B cell (primary cell): ENCODE measurements around the gene FARSB. TPM values are rescaled to one million over a fixed set of nuclear protein-coding genes. Genes with fewer than 3 reads are reported as not detected.

Source experiments
- ATAC-seq: fragments of 200-7000 bp; cut with Tn5 transposase; one replicate; pipeline ENCODE4 v1.10.0; 2021; ENCODE audit warnings: low read depth, mild to moderate bottlenecking, moderate number of reproducible peaks, moderate library complexity
- CTCF ChIA-PET: fragments of 350-600 bp; sonication (Branson Sonifier 250); formaldehyde crosslinking; loops from one replicate; lab custom pipeline; 2021; ENCODE audit warnings: antibody characterized with exemption, inconsistent platforms; lab: Charles Lee
- POLR2A ChIA-PET: fragments of 350-600 bp; sonication (Branson Sonifier 250); formaldehyde crosslinking; loops from one replicate; lab custom pipeline; 2021; ENCODE audit warnings: antibody characterized with exemption; lab: Charles Lee
- DNase-seq: peaks from one replicate; pipeline ENCODE4 v3.0.0; 2013
- H2AFZ ChIP-seq: 2 replicates; pipeline ENCODE4 v1.6.1; 2012; ENCODE audit warnings: mild to moderate bottlenecking, low read depth, low read length; ENCODE audit not compliant: insufficient read depth, poor library complexity, severe bottlenecking
- H3K27ac ChIP-seq, 2 donors: 1 replicate in 1 of 2; 2 replicates in 1 of 2; pipeline ENCODE4 v1.5.1; 2012 to 2013; ENCODE audit warnings: low read length in 2 of 2, mild to moderate bottlenecking in 2 of 2, moderate library complexity in 1 of 2
- H3K27me3 ChIP-seq, 4 experiments: fragments of 200-600 bp in 1 of 4; sonication (generic) in 1 of 4; replicated peaks in 1 of 4; 1 replicate in 2 of 4; 2 replicates in 2 of 4; pipeline versions ENCODE4 v1.6.1 to v1.7.0; 2013 to 2016; ENCODE audit warnings: low read length in 3 of 4, mild to moderate bottlenecking in 2 of 4, mixed read lengths in 1 of 4, moderate library complexity in 1 of 4; ENCODE audit not compliant: insufficient read depth in 4 of 4, control insufficient read depth in 3 of 4; ENCODE audit errors: control extremely low read depth in 1 of 4
- H3K36me3 ChIP-seq, 2 experiments: replicated peaks in 1 of 2; 1 replicate in 1 of 2; 2 replicates in 1 of 2; pipeline versions ENCODE4 v1.6.1 to v1.7.1; 2013; ENCODE audit warnings: low read length in 1 of 2; ENCODE audit not compliant: insufficient read depth in 2 of 2, control insufficient read depth in 1 of 2; ENCODE audit errors: control extremely low read depth in 1 of 2, extremely low read depth in 1 of 2
- H3K4me1 ChIP-seq, 2 donors: fragments of 200-600 bp in 1 of 2; sonication (generic) in 1 of 2; 1 replicate in 1 of 2; 2 replicates in 1 of 2; pipeline versions ENCODE4 v1.5.1 to v1.6.1; 2013 to 2017; ENCODE audit warnings: low read length in 2 of 2; ENCODE audit not compliant: control insufficient read depth in 2 of 2, insufficient read depth in 2 of 2
- H3K4me2 ChIP-seq: replicated peaks from 2 replicates; pipeline ENCODE3; 2012; ENCODE audit warnings: mild to moderate bottlenecking, low read depth, low read length; ENCODE audit not compliant: poor library complexity, severe bottlenecking
- H3K4me3 ChIP-seq, 5 experiments: fragments of 200-600 bp in 1 of 5; sonication (generic) in 1 of 5; 1 replicate in 3 of 5; 2 replicates in 2 of 5; pipeline versions ENCODE4 v1.5.1 to v1.7.0; 2011 to 2016; ENCODE audit warnings: low read length in 4 of 5, mild to moderate bottlenecking in 4 of 5, low read depth in 2 of 5, control low read depth in 1 of 5, moderate library complexity in 1 of 5; ENCODE audit not compliant: insufficient read depth in 1 of 5; ENCODE audit errors: control extremely low read depth in 1 of 5, extremely low read depth in 1 of 5
- H3K79me2 ChIP-seq: fragments of 200-600 bp; sonication (generic); one replicate; pipeline ENCODE4 v1.6.0; 2016; ENCODE audit warnings: low read length; ENCODE audit not compliant: control insufficient read depth, insufficient read depth
- H3K9ac ChIP-seq: fragments of 200-600 bp; sonication (generic); 2 replicates; pipeline ENCODE4 v1.6.1; 2017; ENCODE audit warnings: mild to moderate bottlenecking, low read length, moderate library complexity
- H3K9me3 ChIP-seq, 3 donors: one replicate each; pipeline versions ENCODE4 v1.6.1 to v1.7.1; 2013; ENCODE audit warnings: low read length in 2 of 3; ENCODE audit not compliant: control insufficient read depth in 2 of 3, insufficient read depth in 1 of 3; ENCODE audit errors: control extremely low read depth in 1 of 3
- H4K20me1 ChIP-seq: 2 replicates; pipeline ENCODE4 v1.6.0; 2012; ENCODE audit warnings: mild to moderate bottlenecking, low read length; ENCODE audit not compliant: insufficient read depth, control insufficient read depth, poor library complexity, severe bottlenecking
- H3K27ac Mint-ChIP-seq: one replicate; pipeline ENCODE4 v1.8.0; 2021; ENCODE audit warnings: mixed read lengths
- H3K27me3 Mint-ChIP-seq: one replicate; pipeline ENCODE4 v1.8.0; 2021; ENCODE audit warnings: mixed read lengths
- H3K4me1 Mint-ChIP-seq: one replicate; pipeline ENCODE4 v1.8.0; 2021; ENCODE audit warnings: mixed read lengths
- H3K4me3 Mint-ChIP-seq: one replicate; pipeline ENCODE4 v1.8.0; 2021; ENCODE audit warnings: mixed read lengths
- H3K9me3 Mint-ChIP-seq: one replicate; pipeline ENCODE4 v1.8.0; 2022; ENCODE audit warnings: mixed read lengths; ENCODE audit not compliant: insufficient read depth
- EZH2 ChIP-seq: IDR thresholded peaks from 2 replicates; pipeline ENCODE4 v1.6.1; 2012; ENCODE audit warnings: borderline replicate concordance, low read depth, mild to moderate bottlenecking, moderate library complexity, low read length; ENCODE audit not compliant: insufficient read depth, poor library complexity, severe bottlenecking
- WGBS: methylation state at CpG from one replicate; pipeline ENCODE4 v1.1.5; 2013; ENCODE audit warnings: missing lambda C conversion rate; ENCODE audit not compliant: insufficient coverage; 5-methylcytosine and 5-hydroxymethylcytosine counted together
- intact Hi-C: fragments of 100-400 bp; cut with micrococcal nuclease; formaldehyde crosslinking; loops from one replicate; pipeline ENCODE4 v1.10.0; 2022
- polyA plus RNA-seq: library from polyadenylated mRNA; depleted of rRNA; stranded (reverse); fragments of >200 nt; gene quantifications from 2 replicates; pipeline ENCODE4 v1.2.3, GENCODE V29; 2012
- total RNA-seq, 2 donors: library from RNA; stranded (reverse); fragments of 120-200 nt in 1 of 2; gene quantifications; 1 replicate in 1 of 2; 2 replicates in 1 of 2; pipeline versions ENCODE4 v1.2.3 to v1.2.4, GENCODE V29; 2013 to 2022
- TF ChIP-seq, protein P1 (sequence below): fragments of 200-600 bp; IDR thresholded peaks from one replicate; pipeline ENCODE4 v1.8.0; 2022; ENCODE audit warnings: antibody characterized with exemption, mild to moderate bottlenecking

Gene FARSB
- total and polyA plus RNA-seq, 2 donors (not counting 1 experiment from before 2014, with no cell fraction given): 9.2 to 10.2 TPM

DNA sequence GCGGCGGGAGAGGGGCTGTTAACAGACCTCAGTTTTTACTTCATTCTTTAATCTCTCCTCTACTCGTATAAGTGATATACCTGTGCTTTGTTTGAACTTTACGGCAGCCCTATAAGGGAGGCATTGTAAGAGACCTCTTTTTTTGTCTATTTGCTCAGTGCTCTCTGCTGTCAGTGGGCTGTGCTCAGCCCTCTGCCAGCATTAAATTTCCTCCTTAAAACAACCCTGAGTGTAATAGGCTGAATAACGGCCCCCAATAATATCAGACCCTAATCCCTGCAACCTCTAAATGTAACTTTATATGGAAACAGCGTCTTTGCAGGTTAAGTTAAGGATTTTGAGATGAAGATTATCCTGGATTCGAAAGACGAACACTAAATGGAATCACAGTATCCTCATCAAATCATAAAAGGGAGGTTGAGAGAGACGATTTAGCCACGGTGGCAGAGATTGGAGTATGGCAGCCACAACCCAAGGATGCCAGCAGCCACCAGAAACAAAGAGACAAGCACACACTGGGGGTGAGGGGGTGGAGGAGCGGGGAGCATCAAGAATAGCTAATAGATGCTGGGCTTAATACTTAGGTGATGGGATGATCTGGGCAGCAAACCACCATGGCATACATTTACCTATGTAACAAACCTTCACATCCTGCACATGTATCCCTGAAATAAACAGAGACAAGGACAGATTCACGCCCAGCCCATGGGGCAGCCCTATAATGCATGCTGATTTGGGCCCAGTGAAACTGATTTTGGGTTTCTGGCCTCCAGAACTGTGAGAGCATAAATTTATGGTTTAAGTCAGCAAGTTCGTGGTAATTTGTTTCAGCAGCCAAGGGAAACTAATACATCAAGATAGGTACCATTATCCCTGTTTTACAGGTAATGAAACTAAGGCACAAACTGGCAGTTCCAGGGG, 894 bp upstream of the FARSB start:
- Histone ChIP-seq H2AFZ (peak overlapping the region; percentile 98), H3K79me2 (peaks cover 42% of the 10 kb centered on the region), H3K4me1 (peaks cover 21 to 26% of the 10 kb centered on the region in 2 donors), H3K27me3 (no peaks in the 10 kb centered on the region), H3K4me2 (peak overlapping the region; percentile 83), H3K9me3 (no peaks in the 10 kb centered on the region), H3K9ac (peak overlapping the region; percentile 98), H3K36me3 (no peaks in the 10 kb centered on the region), H3K27ac (peak overlapping the region; percentile 98), H4K20me1 (peaks cover 23% of the 10 kb centered on the region), H3K4me3 (peak overlapping the region; percentile 72 to 95 (median 93))
- ATAC-seq (peak; percentile 3), DNase-seq (peak; percentile 10)
- TF ChIP-seq, protein P1, sequence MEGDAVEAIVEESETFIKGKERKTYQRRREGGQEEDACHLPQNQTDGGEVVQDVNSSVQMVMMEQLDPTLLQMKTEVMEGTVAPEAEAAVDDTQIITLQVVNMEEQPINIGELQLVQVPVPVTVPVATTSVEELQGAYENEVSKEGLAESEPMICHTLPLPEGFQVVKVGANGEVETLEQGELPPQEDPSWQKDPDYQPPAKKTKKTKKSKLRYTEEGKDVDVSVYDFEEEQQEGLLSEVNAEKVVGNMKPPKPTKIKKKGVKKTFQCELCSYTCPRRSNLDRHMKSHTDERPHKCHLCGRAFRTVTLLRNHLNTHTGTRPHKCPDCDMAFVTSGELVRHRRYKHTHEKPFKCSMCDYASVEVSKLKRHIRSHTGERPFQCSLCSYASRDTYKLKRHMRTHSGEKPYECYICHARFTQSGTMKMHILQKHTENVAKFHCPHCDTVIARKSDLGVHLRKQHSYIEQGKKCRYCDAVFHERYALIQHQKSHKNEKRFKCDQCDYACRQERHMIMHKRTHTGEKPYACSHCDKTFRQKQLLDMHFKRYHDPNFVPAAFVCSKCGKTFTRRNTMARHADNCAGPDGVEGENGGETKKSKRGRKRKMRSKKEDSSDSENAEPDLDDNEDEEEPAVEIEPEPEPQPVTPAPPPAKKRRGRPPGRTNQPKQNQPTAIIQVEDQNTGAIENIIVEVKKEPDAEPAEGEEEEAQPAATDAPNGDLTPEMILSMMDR: no peak
- no peak for TF ChIP-seq EZH2
- intact Hi-C loops: loop anchor here (1.0 to 10.0 kb wide), 5 partner anchors 34 to 1928 kb away; partner anchors contain the start of genes ACSL3, CUL3 and MRPL44
- 67% methylated on average over 1 of the region's 13 CpGs for WGBS
- POLR2A ChIA-PET: no interaction called here
- H3K27me3 Mint-ChIP-seq: no peaks in the 10 kb centered on the region
- CTCF ChIA-PET: interaction anchor here (0.9 to 1.6 kb wide), 2 partner anchors 32 to 34 kb away, joined by 3 to 4 read pairs; no protein-coding TSS in a partner anchor
- H3K4me3 Mint-ChIP-seq: peak overlapping the region; percentile 99
- peaks cover 39% of the 10 kb centered on the region for H3K4me1 Mint-ChIP-seq
- no peaks in the 10 kb centered on the region for H3K9me3 Mint-ChIP-seq
- peak overlapping the region; percentile 100 for H3K27ac Mint-ChIP-seq

DNA sequence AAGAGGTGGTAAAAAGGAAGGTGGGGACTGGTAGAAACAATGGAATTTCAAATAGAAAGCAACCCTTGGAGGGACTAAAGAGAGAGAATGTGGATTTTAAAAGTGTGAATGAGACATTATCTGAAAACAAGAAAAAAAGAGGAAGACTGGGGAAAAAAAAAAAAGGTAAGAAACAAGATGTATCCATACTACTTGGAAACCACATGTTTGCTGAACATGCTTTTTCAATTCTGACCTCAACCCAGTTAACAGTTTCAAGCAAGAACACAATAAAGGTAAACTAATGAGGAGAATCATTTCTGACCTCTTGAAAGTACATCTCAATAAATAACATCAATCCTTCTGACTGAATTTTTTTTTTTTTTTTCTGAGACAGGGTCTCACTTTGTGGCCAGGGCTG, 2.6 kb downstream of the FARSB start:
- Histone ChIP-seq H3K4me1 (peaks cover 21 to 26% of the 10 kb centered on the region in 2 donors), H3K9ac (no peak overlapping the region), H3K27ac (no peak overlapping the region), H3K79me2 (peaks cover 72% of the 10 kb centered on the region), H3K27me3 (no peaks in the 10 kb centered on the region), H4K20me1 (peaks cover 43% of the 10 kb centered on the region), H3K36me3 (peaks cover 2 to 3% of the 10 kb centered on the region in 2 experiments), H3K9me3 (no peaks in the 10 kb centered on the region), H3K4me3 (no peak overlapping the region), H3K4me2 (no peak overlapping the region), H2AFZ (no peak overlapping the region)
- POLR2A ChIA-PET: no interaction called here
- H3K4me1 Mint-ChIP-seq: peaks cover 46% of the 10 kb centered on the region
- H3K27ac Mint-ChIP-seq: no peak overlapping the region
- DNase-seq: no peak
- no peaks in the 10 kb centered on the region for H3K27me3 Mint-ChIP-seq
- H3K4me3 Mint-ChIP-seq: no peak overlapping the region
- TF ChIP-seq, protein P1: no peak
- no peak for TF ChIP-seq EZH2
- intact Hi-C loops: loop anchor here (10.0 kb wide), 2 partner anchors 1302 to 1932 kb away; partner anchors contain the start of genes CUL3 and MRPL44
- ATAC-seq: no peak
- H3K9me3 Mint-ChIP-seq: no peaks in the 10 kb centered on the region
- CTCF ChIA-PET: interaction anchor here (1.3 kb wide), 1 partner anchor 39 kb away, joined by 3 read pairs; no protein-coding TSS in a partner anchor
